HepG2 (cell line): ENCODE measurements around the gene DRC3. TPM values are rescaled to one million over a fixed set of nuclear protein-coding genes. Genes with fewer than 3 reads are reported as not detected.

Experiments
- CENPBD1 ChIP-seq: sonication (generic); formaldehyde crosslinking; IDR thresholded peaks from 2 replicates; pipeline ENCODE4 v1.8.0; 2022; ENCODE audit warnings: missing genetic modification reagents, low read depth, mild to moderate bottlenecking, borderline replicate concordance
- DNMT1 ChIP-seq: sonication (generic); formaldehyde crosslinking; IDR thresholded peaks from 2 replicates; pipeline ENCODE4 v1.5.1; 2020; ENCODE audit warnings: mild to moderate bottlenecking, missing genetic modification reagents
- FOXK2 ChIP-seq: fragments of 450-650 bp; IDR thresholded peaks from 2 replicates; pipeline ENCODE4 v1.6.1; 2016
- HDAC6 ChIP-seq: fragments of 200-600 bp; sonication (generic); IDR thresholded peaks from 2 replicates; pipeline ENCODE4 v1.7.0; 2017; ENCODE audit warnings: mild to moderate bottlenecking, antibody characterized with exemption, low read length, low read depth
- ISX ChIP-seq: sonication (generic); formaldehyde crosslinking; conservative IDR thresholded peaks from 2 replicates; pipeline ENCODE4 v1.5.0; 2020; ENCODE audit warnings: missing genetic modification reagents
- KLF12 ChIP-seq: sonication (generic); formaldehyde crosslinking; IDR thresholded peaks from 2 replicates; pipeline ENCODE4 v1.4.0; 2020; ENCODE audit warnings: missing genetic modification reagents, borderline replicate concordance
- LRRFIP1 ChIP-seq: sonication (generic); formaldehyde crosslinking; conservative IDR thresholded peaks from 2 replicates; pipeline ENCODE4 v1.4.0; 2020; ENCODE audit warnings: missing genetic modification reagents
- POGK ChIP-seq: sonication (generic); formaldehyde crosslinking; conservative IDR thresholded peaks from 2 replicates; pipeline ENCODE4 v1.8.0; 2022; ENCODE audit warnings: mild to moderate bottlenecking, moderate library complexity, missing genetic modification reagents
- SOX5 ChIP-seq: IDR thresholded peaks from 2 replicates; pipeline ENCODE4 v1.6.1; 2016; ENCODE audit warnings: borderline replicate concordance
- TFDP2 ChIP-seq: sonication (generic); formaldehyde crosslinking; IDR thresholded peaks from 2 replicates; pipeline ENCODE4 v1.4.0; 2020; ENCODE audit warnings: missing genetic modification reagents
- ZBTB44 ChIP-seq: sonication (generic); formaldehyde crosslinking; IDR thresholded peaks from 2 replicates; pipeline ENCODE4 v1.4.0; 2020; ENCODE audit warnings: missing genetic modification reagents
- ZNF121 ChIP-seq: sonication (generic); formaldehyde crosslinking; IDR thresholded peaks from 2 replicates; pipeline ENCODE4 v1.5.0; 2020; ENCODE audit warnings: mild to moderate bottlenecking, missing genetic modification reagents
- ZNF337 ChIP-seq: sonication (generic); formaldehyde crosslinking; IDR thresholded peaks from 2 replicates; pipeline ENCODE4 v1.5.1; 2020; ENCODE audit warnings: missing genetic modification reagents, low read depth, mild to moderate bottlenecking, borderline replicate concordance
- ZNF629 ChIP-seq: sonication (generic); formaldehyde crosslinking; conservative IDR thresholded peaks from 2 replicates; pipeline ENCODE4 v1.5.0; 2020; ENCODE audit warnings: missing genetic modification reagents
- ZNF746 ChIP-seq: sonication (generic); formaldehyde crosslinking; IDR thresholded peaks from 2 replicates; pipeline ENCODE4 v1.8.0; 2022; ENCODE audit warnings: mild to moderate bottlenecking, missing genetic modification reagents
- polyA plus RNA-seq, 8 experiments: library from polyadenylated mRNA; depleted of rRNA in 3 of 8; stranded (reverse) in 7 of 8; unstranded in 1 of 8; fragments of >200 nt; fragmentation: Illumina TruSeq in 4 of 8; extraction: Trizol in 4 of 8; gene quantifications; 2 replicates each; pipeline versions ENCODE4 v1.2.1 to v1.2.3, GENCODE V29; 2011 to 2016; ENCODE audit warnings: low read depth in 4 of 8, missing spikeins in 1 of 8, mixed read lengths in 1 of 8; ENCODE audit not compliant: insufficient read depth in 1 of 8
- total RNA-seq, 5 experiments: library from RNA; depleted of rRNA; stranded (reverse); fragments of >200 nt; fragmentation: Illumina TruSeq; extraction: Trizol; gene quantifications; 2 replicates each; pipeline ENCODE4 v1.2.3, GENCODE V29; 2016; ENCODE audit warnings: low read depth in 1 of 5
- TF ChIP-seq, protein P1 (sequence below): IDR thresholded peaks from 2 replicates; pipeline ENCODE4 v1.6.1; 2016; ENCODE audit warnings: control low read depth

DRC3 gene
- total and polyA plus RNA-seq, 2 of the 13 experiments (the other 11 are each of a cell fraction or from before 2014, with no cell fraction given), result 0.53 to 0.87 TPM

GRCh38 chr17:18038861-18039534, 66.3 kb downstream of the DRC3 start, which contains the start of the genes ATPAF2 and GID4 (continued):
- TF ChIP-seq ZBTB44 (CRISPR knock-in tag) (no peak), ZNF121 (no peak), ISX (CRISPR knock-in tag) (no peak), SOX5 (CRISPR knock-in tag) (no peak; the same call in 1 of the 2 replicates), ZNF337 (CRISPR knock-in tag) (no peak), FOXK2 (peak; percentile 57; the same call in 1 of the 2 replicates), ZNF629 (CRISPR knock-in tag) (0 out of 2 replicates have a peak, but pooled peaks have one; percentile 11), POGK (peak; percentile 90; the same call in 1 of the 2 replicates), DNMT1 (CRISPR knock-in tag) (no peak), KLF12 (CRISPR knock-in tag) (peak; percentile 79; the same call in 1 of the 2 replicates), HDAC6 (no peak), CENPBD1 (no peak), ZNF746 (CRISPR knock-in tag) (no peak; the same call in 1 of the 2 replicates), LRRFIP1 (CRISPR knock-in tag) (no peak), TFDP2 (CRISPR knock-in tag) (peak; percentile 76)
- TF ChIP-seq, protein P1, sequence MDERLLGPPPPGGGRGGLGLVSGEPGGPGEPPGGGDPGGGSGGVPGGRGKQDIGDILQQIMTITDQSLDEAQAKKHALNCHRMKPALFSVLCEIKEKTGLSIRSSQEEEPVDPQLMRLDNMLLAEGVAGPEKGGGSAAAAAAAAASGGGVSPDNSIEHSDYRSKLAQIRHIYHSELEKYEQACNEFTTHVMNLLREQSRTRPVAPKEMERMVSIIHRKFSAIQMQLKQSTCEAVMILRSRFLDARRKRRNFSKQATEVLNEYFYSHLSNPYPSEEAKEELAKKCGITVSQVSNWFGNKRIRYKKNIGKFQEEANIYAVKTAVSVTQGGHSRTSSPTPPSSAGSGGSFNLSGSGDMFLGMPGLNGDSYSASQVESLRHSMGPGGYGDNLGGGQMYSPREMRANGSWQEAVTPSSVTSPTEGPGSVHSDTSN (CRISPR knock-in tag), result peak; percentile 84
